Measurements from ENCODE around the gene NCAM1. TPM values are rescaled to one million over a fixed set of nuclear protein-coding genes. Genes with fewer than 3 reads are reported as not detected.

NCAM1 gene
- total and polyA plus RNA-seq, 8 donors = 1.7 to 45.0 (median 37.6) TPM

GRCh38 chr11:113129261-113129992, 168.2 kb downstream of the NCAM1 start:
- H3K9me3 ChIP-seq = peaks cover 0 to 5% of the 10 kb centered on the region in 2 donors
- no peak overlapping the region for H3K4me3 ChIP-seq
- TF ChIP-seq CTCF (IDR thresholded peaks at IDR 0.05) = no peak
- ATAC-seq (no peak), DNase-seq (no peak)
- intact Hi-C loops (cut with DNase I) = no loop called here
- no peaks in the 10 kb centered on the region for H3K4me1 ChIP-seq
- H3K27me3 ChIP-seq = no peaks in the 10 kb centered on the region
- H3K27ac ChIP-seq = no peak overlapping the region
- no peaks in the 10 kb centered on the region for H3K36me3 ChIP-seq

GRCh38 chr11:113131036-113131775, 170.0 kb downstream of the NCAM1 start:
- H3K4me1 ChIP-seq = no peaks in the 10 kb centered on the region
- no peak for DNase-seq
- intact Hi-C loops (cut with DNase I) = no loop called here

GRCh38 chr11:113133071-113133470, 171.9 kb downstream of the NCAM1 start:
- intact Hi-C loops (cut with DNase I) = no loop called here
- Histone ChIP-seq H3K9me3 (peaks cover 0 to 5% of the 10 kb centered on the region in 2 donors), H3K4me3 (no peak overlapping the region), H3K4me1 (no peaks in the 10 kb centered on the region), H3K27me3 (peaks cover 0 to 26% of the 10 kb centered on the region in 2 donors), H3K36me3 (no peaks in the 10 kb centered on the region), H3K27ac (no peak overlapping the region)
- ATAC-seq (no peak), DNase-seq (no peak)
- no peak for TF ChIP-seq CTCF (IDR thresholded peaks at IDR 0.05)

More at GRCh38 chr11:113131036-113131775, 170.0 kb downstream of the NCAM1 start:
- ATAC-seq = no peak
- TF ChIP-seq CTCF (IDR thresholded peaks at IDR 0.05) = no peak
- Histone ChIP-seq H3K9me3 (peaks cover 0 to 5% of the 10 kb centered on the region in 2 donors), H3K27ac (no peak overlapping the region), H3K27me3 (peaks cover 0 to 12% of the 10 kb centered on the region in 2 donors), H3K36me3 (no peaks in the 10 kb centered on the region), H3K4me3 (no peak overlapping the region)

GRCh38 chr11:113134626-113135025, 173.4 kb downstream of the NCAM1 start:
- DNase-seq (no peak), ATAC-seq (no peak)
- H3K27me3 ChIP-seq = peaks cover 0 to 39% of the 10 kb centered on the region in 2 donors
- H3K27ac ChIP-seq = no peak overlapping the region
- H3K36me3 ChIP-seq = no peaks in the 10 kb centered on the region
- TF ChIP-seq CTCF (IDR thresholded peaks at IDR 0.05) = no peak
- H3K4me3 ChIP-seq = no peak overlapping the region
- H3K9me3 ChIP-seq = peaks cover 0 to 5% of the 10 kb centered on the region in 2 donors
- no peaks in the 10 kb centered on the region for H3K4me1 ChIP-seq
- intact Hi-C loops (cut with DNase I) = no loop called here
